ENCODE measurements around the gene RNF213.

The RNF213 gene

DNA sequence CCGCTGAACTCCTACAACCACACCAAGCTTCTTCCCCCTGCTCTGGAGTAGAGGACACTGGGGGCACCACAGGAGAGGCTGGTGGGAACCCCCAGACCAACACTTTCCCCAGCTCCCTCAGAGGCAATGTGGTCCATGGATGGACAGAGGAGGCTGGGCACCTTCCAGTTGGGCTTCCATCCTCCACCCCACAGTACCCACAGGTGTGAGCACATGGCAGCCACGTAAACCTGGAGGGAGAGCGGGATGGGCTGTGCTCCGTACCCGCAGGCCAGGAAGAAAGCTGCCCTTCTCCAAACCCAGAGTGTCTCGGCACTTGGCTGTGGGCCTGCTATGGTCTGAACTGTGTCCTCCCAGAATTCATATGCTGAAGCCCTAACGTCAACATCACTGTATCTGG lies 42.3 kb upstream of the RNF213 start:
- Histone ChIP-seq H3K27me3 (ENCODE audit: control insufficient read depth in 2 of 2, insufficient read depth in 2 of 2, low read length in 2 of 2) (no peaks in the 10 kb centered on the region), H3K4me3 (ENCODE audit: low read length in 2 of 2) (no peak overlapping the region), H3K4me1 (ENCODE audit: control insufficient read depth in 2 of 2, insufficient read depth in 2 of 2, low read length in 2 of 2) (peaks cover 14% of the 10 kb centered on the region in 2 donors), H3K27ac (ENCODE audit: low read depth in 2 of 2, low read length in 2 of 2) (no peak overlapping the region), H3K36me3 (ENCODE audit: control insufficient read depth in 2 of 2, insufficient read depth in 2 of 2, low read length in 2 of 2) (peaks cover 16 to 25% of the 10 kb centered on the region in 2 donors), H3K9ac (ENCODE audit: low read depth in 1 of 2, low read length in 2 of 2) (no peak overlapping the region), H3K9me3 (ENCODE audit: control insufficient read depth in 2 of 2, low read length in 2 of 2) (no peaks in the 10 kb centered on the region)

DNA sequence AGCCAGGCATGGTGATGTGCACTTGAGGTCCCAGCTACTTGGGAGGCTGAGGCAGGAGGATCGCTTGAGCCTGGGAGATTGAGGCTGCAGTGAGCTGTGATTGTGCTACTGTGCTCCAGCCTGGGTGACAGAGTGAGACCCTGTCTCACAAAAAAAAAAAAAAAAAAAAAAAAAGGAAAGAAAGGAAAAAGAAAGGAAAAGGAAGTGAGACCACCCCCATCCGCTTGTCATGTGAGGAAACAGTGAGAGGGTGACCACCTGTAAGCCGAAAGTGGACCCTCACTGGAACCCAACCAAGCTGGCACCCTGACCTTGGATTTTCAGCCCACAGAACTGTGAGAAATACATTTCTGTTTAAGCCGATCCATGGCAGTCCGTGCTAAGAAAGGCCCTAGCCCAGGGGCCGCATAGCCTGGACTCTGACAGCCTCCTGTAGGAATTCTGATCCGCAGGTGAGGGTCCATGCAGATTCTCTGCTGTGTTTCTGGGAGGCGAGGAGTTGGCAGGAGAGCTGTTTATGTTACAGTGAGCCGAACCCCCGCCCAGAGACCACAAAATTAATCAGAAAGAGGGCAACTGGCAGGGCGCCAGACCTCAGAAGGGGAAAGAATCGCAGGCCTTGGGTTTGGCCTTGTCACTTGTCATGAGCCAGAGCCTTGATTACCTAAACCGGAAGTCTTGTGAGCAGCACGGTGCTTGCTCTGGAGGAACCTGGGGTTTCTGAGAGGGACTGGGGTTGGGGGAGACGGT lies 41.5 kb upstream of the RNF213 start:
- Histone ChIP-seq H3K27me3 (ENCODE audit: control insufficient read depth in 2 of 2, insufficient read depth in 2 of 2, low read length in 2 of 2) (no peaks in the 10 kb centered on the region), H3K36me3 (ENCODE audit: control insufficient read depth in 2 of 2, insufficient read depth in 2 of 2, low read length in 2 of 2) (peaks cover 16 to 22% of the 10 kb centered on the region in 2 donors), H3K27ac (ENCODE audit: low read depth in 2 of 2, low read length in 2 of 2) (peak overlapping the region; percentile 70 to 87), H3K4me3 (ENCODE audit: low read length in 2 of 2) (peak overlapping the region; percentile 79 to 86), H3K9me3 (ENCODE audit: control insufficient read depth in 2 of 2, low read length in 2 of 2) (no peaks in the 10 kb centered on the region), H3K9ac (ENCODE audit: low read depth in 1 of 2, low read length in 2 of 2) (peak overlapping the region; percentile 89 to 91), H3K4me1 (ENCODE audit: control insufficient read depth in 2 of 2, insufficient read depth in 2 of 2, low read length in 2 of 2) (peaks cover 14% of the 10 kb centered on the region in 2 donors)

DNA sequence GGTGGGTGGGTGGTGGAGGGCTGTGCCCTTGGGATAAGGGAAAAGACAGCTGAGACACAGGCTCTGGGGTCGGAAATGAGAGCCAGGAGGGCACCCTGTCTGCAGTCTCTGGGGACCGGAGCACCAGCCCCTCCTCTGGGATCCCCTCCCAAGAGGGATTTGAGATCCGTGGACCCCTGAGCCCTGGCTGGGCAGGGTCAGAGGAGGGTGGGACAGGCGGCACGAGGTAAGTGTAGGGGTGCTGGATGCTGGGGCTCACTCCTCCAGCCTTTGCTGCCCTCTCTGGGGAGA lies 40.9 kb upstream of the RNF213 start:
- Histone ChIP-seq H3K36me3 (ENCODE audit: control insufficient read depth in 2 of 2, insufficient read depth in 2 of 2, low read length in 2 of 2) (peaks cover 15 to 17% of the 10 kb centered on the region in 2 donors), H3K4me1 (ENCODE audit: control insufficient read depth in 2 of 2, insufficient read depth in 2 of 2, low read length in 2 of 2) (peaks cover 14% of the 10 kb centered on the region in 2 donors), H3K9me3 (ENCODE audit: control insufficient read depth in 2 of 2, low read length in 2 of 2) (no peaks in the 10 kb centered on the region), H3K4me3 (ENCODE audit: low read length in 2 of 2) (peak overlapping the region; percentile 79 to 86), H3K27me3 (ENCODE audit: control insufficient read depth in 2 of 2, insufficient read depth in 2 of 2, low read length in 2 of 2) (no peaks in the 10 kb centered on the region), H3K27ac (ENCODE audit: low read depth in 2 of 2, low read length in 2 of 2) (peak overlapping the region; percentile 70 to 87), H3K9ac (ENCODE audit: low read depth in 1 of 2, low read length in 2 of 2) (peak overlapping the region; percentile 89 to 91)

DNA sequence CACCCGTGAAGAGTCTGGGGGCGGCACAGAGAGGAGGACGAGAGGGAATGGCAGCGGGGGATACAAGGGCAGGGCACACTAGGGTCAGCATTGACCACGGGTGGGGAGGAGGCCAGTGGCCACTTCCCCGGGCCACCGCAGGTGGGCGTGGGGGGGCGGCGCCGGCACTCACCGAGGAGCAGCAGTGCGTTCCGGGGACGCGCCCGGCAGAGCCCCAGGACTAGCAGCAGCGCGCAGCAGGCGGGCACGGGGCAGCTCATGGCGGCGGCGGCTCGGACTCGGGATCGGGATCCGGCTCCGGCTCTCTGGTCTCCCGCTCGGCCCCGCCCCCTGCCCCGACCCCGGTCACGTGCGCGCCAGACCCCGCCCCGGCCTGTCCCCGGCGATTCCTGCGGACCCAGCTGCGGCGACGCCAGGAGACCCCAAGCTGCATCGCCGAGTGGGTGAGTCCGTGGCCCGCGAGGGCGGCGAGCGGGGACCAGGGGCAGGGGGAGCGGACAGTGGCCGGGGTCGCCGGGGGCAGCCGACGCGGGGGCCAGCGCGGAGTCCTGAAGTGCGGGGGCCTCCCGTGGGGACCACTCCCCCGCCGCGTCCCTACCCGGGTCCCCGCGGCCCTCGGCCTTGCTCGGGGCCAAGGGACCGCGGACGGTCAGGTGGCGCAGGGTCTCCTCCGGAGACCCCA lies 40.5 kb upstream of the RNF213 start, which contains the start of the genes SGSH and SLC26A11:
Gene SGSH, minus strand, starts transcription at position 280 of the 682 bp plus-strand sequence. Its CDS starts 20 bp downstream, at position 260.
Gene SLC26A11, plus strand, starts transcription at position 374 of the 682 bp plus-strand sequence. CDS start 1,134 bp downstream, outside the sequence.
- peak within 1 kb of the TSS; percentile 70 to 87 for H3K27ac ChIP-seq (ENCODE audit: low read depth in 2 of 2, low read length in 2 of 2)
- H3K4me3 ChIP-seq (ENCODE audit: low read length in 2 of 2) = peak within 1 kb of the TSS; percentile 79 to 86
- no peaks in the 10 kb centered on the region for H3K27me3 ChIP-seq (ENCODE audit: control insufficient read depth in 2 of 2, insufficient read depth in 2 of 2, low read length in 2 of 2)
- peak within 1 kb of the TSS; percentile 89 to 91 for H3K9ac ChIP-seq (ENCODE audit: low read depth in 1 of 2, low read length in 2 of 2)
- H3K9me3 ChIP-seq (ENCODE audit: control insufficient read depth in 2 of 2, low read length in 2 of 2) = no peaks in the 10 kb centered on the region
- peaks cover 13 to 15% of the 10 kb centered on the region in 2 donors for H3K36me3 ChIP-seq (ENCODE audit: control insufficient read depth in 2 of 2, insufficient read depth in 2 of 2, low read length in 2 of 2)
- peaks cover 14% of the 10 kb centered on the region in 2 donors for H3K4me1 ChIP-seq (ENCODE audit: control insufficient read depth in 2 of 2, insufficient read depth in 2 of 2, low read length in 2 of 2)

DNA sequence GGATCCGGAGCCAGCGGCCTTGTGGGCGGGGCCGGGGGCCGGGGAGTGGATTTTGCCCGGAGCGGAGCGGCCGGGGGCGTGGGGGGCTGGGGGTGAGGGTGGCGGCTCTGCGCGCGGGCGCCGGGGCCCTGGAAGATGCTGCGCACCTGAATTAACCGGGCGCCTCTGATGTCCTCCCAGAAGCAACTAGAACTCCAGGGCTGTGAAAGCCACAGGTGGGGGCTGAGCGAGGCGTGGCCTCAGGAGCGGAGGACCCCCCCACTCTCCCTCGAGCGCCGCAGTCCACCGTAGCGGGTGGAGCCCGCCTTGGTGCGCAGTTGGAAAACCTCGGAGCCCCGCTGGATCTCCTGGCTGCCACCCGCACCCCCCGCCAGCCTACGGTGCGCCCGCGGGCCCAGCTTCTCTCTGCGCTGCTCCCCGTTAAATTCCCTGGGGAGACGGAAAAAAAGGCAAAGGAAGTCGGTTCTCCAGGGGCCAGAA lies 39.9 kb upstream of the RNF213 start:
- H3K9ac ChIP-seq (ENCODE audit: low read depth in 1 of 2, low read length in 2 of 2) = peak overlapping the region; percentile 5 to 89
- H3K36me3 ChIP-seq (ENCODE audit: control insufficient read depth in 2 of 2, insufficient read depth in 2 of 2, low read length in 2 of 2) = peaks cover 13 to 15% of the 10 kb centered on the region in 2 donors
- peak overlapping the region; percentile 79 to 86 for H3K4me3 ChIP-seq (ENCODE audit: low read length in 2 of 2)
- peaks cover 14% of the 10 kb centered on the region in 2 donors for H3K4me1 ChIP-seq (ENCODE audit: control insufficient read depth in 2 of 2, insufficient read depth in 2 of 2, low read length in 2 of 2)
- no peaks in the 10 kb centered on the region for H3K9me3 ChIP-seq (ENCODE audit: control insufficient read depth in 2 of 2, low read length in 2 of 2)
- H3K27me3 ChIP-seq (ENCODE audit: control insufficient read depth in 2 of 2, insufficient read depth in 2 of 2, low read length in 2 of 2) = no peaks in the 10 kb centered on the region
- H3K27ac ChIP-seq (ENCODE audit: low read depth in 2 of 2, low read length in 2 of 2) = peak overlapping the region in 1 of 2 donors; percentile 32

DNA sequence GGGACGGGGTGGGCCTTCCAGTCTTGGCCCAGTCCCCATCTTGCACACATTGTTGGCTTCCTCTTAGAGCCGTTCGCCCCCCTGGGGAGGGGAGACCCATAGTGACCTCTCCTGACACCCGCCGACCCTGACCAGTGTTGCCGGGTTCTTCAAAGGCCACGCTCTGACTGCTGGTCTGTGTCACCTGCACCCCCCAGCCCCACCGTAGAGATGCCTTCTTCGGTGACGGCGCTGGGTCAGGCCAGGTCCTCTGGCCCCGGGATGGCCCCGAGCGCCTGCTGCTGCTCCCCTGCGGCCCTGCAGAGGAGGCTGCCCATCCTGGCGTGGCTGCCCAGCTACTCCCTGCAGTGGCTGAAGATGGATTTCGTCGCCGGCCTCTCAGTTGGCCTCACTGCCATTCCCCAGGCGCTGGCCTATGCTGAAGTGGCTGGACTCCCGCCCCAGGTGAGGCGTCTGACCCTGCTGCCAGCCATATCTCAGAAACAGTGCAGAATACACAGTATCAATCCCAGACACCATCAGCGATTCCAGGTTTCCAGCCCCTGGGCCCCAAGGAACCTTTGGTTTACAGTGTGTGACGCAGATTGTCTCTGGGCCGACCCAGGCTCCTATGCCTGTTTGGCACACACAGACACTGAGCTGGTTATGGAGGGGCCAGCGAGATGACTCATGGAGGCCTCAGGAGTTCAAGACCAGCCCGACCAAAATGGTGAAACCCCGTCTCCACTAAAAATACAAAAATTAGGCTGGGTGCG lies 39.1 kb upstream of the RNF213 start:
- Histone ChIP-seq H3K36me3 (ENCODE audit: control insufficient read depth in 2 of 2, insufficient read depth in 2 of 2, low read length in 2 of 2) (peaks cover 9 to 11% of the 10 kb centered on the region in 2 donors), H3K4me1 (ENCODE audit: control insufficient read depth in 2 of 2, insufficient read depth in 2 of 2, low read length in 2 of 2) (peaks cover 14% of the 10 kb centered on the region in 2 donors), H3K9me3 (ENCODE audit: control insufficient read depth in 2 of 2, low read length in 2 of 2) (no peaks in the 10 kb centered on the region), H3K27ac (ENCODE audit: low read depth in 2 of 2, low read length in 2 of 2) (no peak overlapping the region), H3K9ac (ENCODE audit: low read depth in 1 of 2, low read length in 2 of 2) (peak overlapping the region in 1 of 2 donors; percentile 43), H3K27me3 (ENCODE audit: control insufficient read depth in 2 of 2, insufficient read depth in 2 of 2, low read length in 2 of 2) (no peaks in the 10 kb centered on the region), H3K4me3 (ENCODE audit: low read length in 2 of 2) (peak overlapping the region; percentile 63 to 79)

DNA sequence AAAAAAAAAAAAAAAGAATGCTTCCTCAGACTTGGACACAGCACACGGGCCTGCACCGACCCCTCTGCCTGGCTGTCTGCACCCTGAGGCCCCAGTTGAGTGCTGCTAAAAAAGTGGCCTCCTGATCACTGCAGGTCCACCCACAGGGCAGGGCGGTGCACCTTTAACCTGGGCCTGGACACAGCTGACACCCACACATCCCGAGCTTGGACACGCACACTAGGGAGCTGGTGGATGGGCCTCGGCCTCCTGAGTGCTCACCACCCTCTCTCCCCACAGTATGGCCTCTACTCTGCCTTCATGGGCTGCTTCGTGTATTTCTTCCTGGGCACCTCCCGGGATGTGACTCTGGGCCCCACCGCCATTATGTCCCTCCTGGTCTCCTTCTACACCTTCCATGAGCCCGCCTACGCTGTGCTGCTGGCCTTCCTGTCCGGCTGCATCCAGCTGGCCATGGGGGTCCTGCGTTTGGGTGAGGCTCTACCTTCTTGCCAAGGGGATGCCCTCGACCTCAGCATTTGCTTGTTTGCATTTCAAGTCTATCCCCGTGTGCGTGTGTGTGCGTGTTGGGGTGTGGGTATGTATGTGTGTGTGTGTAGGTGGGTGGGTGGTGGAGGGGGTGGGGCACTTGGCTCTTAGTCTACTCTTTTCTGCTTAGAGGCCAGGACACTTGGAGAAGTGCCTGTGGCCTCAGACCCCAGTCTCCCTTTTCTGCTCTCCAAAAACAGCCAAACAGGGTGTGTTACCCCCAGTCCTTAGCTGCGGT lies 38.1 kb upstream of the RNF213 start:
- H3K9ac ChIP-seq (ENCODE audit: low read depth in 1 of 2, low read length in 2 of 2) = no peak overlapping the region
- no peaks in the 10 kb centered on the region for H3K9me3 ChIP-seq (ENCODE audit: control insufficient read depth in 2 of 2, low read length in 2 of 2)
- H3K4me3 ChIP-seq (ENCODE audit: low read length in 2 of 2) = no peak overlapping the region
- H3K27me3 ChIP-seq (ENCODE audit: control insufficient read depth in 2 of 2, insufficient read depth in 2 of 2, low read length in 2 of 2) = no peaks in the 10 kb centered on the region
- peaks cover 14% of the 10 kb centered on the region in 2 donors for H3K4me1 ChIP-seq (ENCODE audit: control insufficient read depth in 2 of 2, insufficient read depth in 2 of 2, low read length in 2 of 2)
- H3K36me3 ChIP-seq (ENCODE audit: control insufficient read depth in 2 of 2, insufficient read depth in 2 of 2, low read length in 2 of 2) = peaks cover 2 to 4% of the 10 kb centered on the region in 2 donors
- no peak overlapping the region for H3K27ac ChIP-seq (ENCODE audit: low read depth in 2 of 2, low read length in 2 of 2)

DNA sequence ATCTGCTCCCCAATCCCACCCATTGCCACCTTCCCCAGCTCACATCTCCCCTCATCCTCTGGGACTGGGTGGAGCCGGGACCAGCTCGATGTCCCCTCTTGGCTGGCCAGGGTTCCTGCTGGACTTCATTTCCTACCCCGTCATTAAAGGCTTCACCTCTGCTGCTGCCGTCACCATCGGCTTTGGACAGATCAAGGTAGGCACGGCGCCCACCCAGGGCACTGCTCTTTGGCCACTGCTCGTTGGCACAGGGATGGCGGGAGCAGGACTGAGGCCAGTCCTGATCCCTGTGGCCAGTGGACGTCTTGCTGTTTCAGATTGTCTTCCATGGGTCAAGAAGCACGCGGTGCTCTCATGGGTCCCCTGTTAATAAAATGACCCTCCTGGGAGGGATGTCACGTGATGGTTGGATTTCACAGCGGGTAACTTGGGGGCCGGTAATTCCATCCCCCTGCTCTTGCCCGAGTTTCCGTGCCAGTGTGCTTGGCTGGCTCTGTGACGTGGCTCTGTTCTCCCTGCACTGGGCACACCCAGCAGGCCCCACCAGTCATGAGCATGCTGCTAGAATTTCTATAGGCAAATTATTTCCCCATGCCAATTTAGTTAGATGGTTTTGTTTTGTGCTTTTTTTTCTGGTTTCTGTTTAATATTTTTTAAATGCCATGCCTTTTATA lies 37.4 kb upstream of the RNF213 start:
- H3K27me3 ChIP-seq (ENCODE audit: control insufficient read depth in 2 of 2, insufficient read depth in 2 of 2, low read length in 2 of 2) = no peaks in the 10 kb centered on the region
- H3K4me3 ChIP-seq (ENCODE audit: low read length in 2 of 2) = no peak overlapping the region
- peaks cover 0 to 3% of the 10 kb centered on the region in 2 donors for H3K36me3 ChIP-seq (ENCODE audit: control insufficient read depth in 2 of 2, insufficient read depth in 2 of 2, low read length in 2 of 2)
- H3K27ac ChIP-seq (ENCODE audit: low read depth in 2 of 2, low read length in 2 of 2) = no peak overlapping the region
- H3K9me3 ChIP-seq (ENCODE audit: control insufficient read depth in 2 of 2, low read length in 2 of 2) = no peaks in the 10 kb centered on the region
- no peak overlapping the region for H3K9ac ChIP-seq (ENCODE audit: low read depth in 1 of 2, low read length in 2 of 2)
- H3K4me1 ChIP-seq (ENCODE audit: control insufficient read depth in 2 of 2, insufficient read depth in 2 of 2, low read length in 2 of 2) = peaks cover 13 to 14% of the 10 kb centered on the region in 2 donors
